Stimulated activated CD4-positive, alpha-beta T cell treated with anti-CD3 and anti-CD28 coated beads, TNF-alpha, amount 100 ng/mL, for 24 hours (primary cell): ENCODE measurements around the gene DNAH5.
"Not testable (repeated sequence)": the region's sequence is repeated elsewhere in the genome, so short reads cannot be mapped to it uniquely, and the experiment has no call there.

Experiments
- DNase-seq, 3 experiments: peaks; one replicate each; pipeline ENCODE4 v3.0.0-alpha.2; 2020; ENCODE audit warnings: low read depth in 3 of 3

Gene DNAH5

GRCh38 chr5:13830536-13830935 lies 114.0 kb downstream of the DNAH5 start:
- DNase-seq, result no peak

- DNase-seq, result no peak
These were observed 123.1 kb downstream of the DNAH5 start for GRCh38 chr5:13821366-13821765.

GRCh38 chr5:13816126-13816525 lies 128.4 kb downstream of the DNAH5 start:
- DNase-seq, result no peak

GRCh38 chr5:13814301-13814700 lies 130.2 kb downstream of the DNAH5 start:
- DNase-seq, result no peak

GRCh38 chr5:13809921-13810320 lies 134.6 kb downstream of the DNAH5 start:
- no peak for DNase-seq

GRCh38 chr5:13804336-13804735 lies 140.2 kb downstream of the DNAH5 start:
- DNase-seq, result no peak

- not testable (repeated sequence) for DNase-seq
These were observed 145.9 kb downstream of the DNAH5 start for GRCh38 chr5:13798569-13798968.

- DNase-seq, result no peak
These were observed 158.6 kb downstream of the DNAH5 start for GRCh38 chr5:13785781-13786415.

GRCh38 chr5:13783726-13784125 lies 160.8 kb downstream of the DNAH5 start:
- no peak for DNase-seq

- no peak for DNase-seq
These were observed 164.4 kb downstream of the DNAH5 start for GRCh38 chr5:13780081-13780480.

GRCh38 chr5:13773649-13774048 lies 170.8 kb downstream of the DNAH5 start:
- no peak for DNase-seq

- DNase-seq, result no peak
These were observed 173.4 kb downstream of the DNAH5 start for GRCh38 chr5:13771011-13771571.

GRCh38 chr5:13766236-13766635 lies 178.3 kb downstream of the DNAH5 start:
- no peak for DNase-seq

GRCh38 chr5:13763719-13764118 lies 180.8 kb downstream of the DNAH5 start:
- no peak for DNase-seq

GRCh38 chr5:13749766-13750165 lies 194.7 kb downstream of the DNAH5 start:
- no peak for DNase-seq

GRCh38 chr5:13746026-13746425 lies 198.5 kb downstream of the DNAH5 start:
- no peak for DNase-seq

- DNase-seq, result no peak
These were observed 199.0 kb downstream of the DNAH5 start for GRCh38 chr5:13745508-13745907.

- no peak for DNase-seq
These were observed 204.0 kb downstream of the DNAH5 start for GRCh38 chr5:13740471-13740870.

GRCh38 chr5:13739479-13739878 lies 205.0 kb downstream of the DNAH5 start:
- no peak for DNase-seq

- no peak for DNase-seq
These were observed 208.8 kb downstream of the DNAH5 start for GRCh38 chr5:13735691-13736090.

- no peak for DNase-seq
These were observed 213.3 kb downstream of the DNAH5 start for GRCh38 chr5:13731121-13731628.

- no peak for DNase-seq
These were observed 235.6 kb downstream of the DNAH5 start for GRCh38 chr5:13708906-13709305.

GRCh38 chr5:13708432-13708831 lies 236.1 kb downstream of the DNAH5 start:
- DNase-seq, result no peak

GRCh38 chr5:13704396-13704795 lies 240.1 kb downstream of the DNAH5 start:
- DNase-seq, result no peak
